HL-60/S4 (cell line): ENCODE data around the gene FOXL1.

Experiments
- in situ Hi-C: fragments of 300-500 bp; cut with MboI; formaldehyde crosslinking; loops from 2 replicates; pipeline ENCODE4 v1.14.3; 2022; ENCODE audit warnings: low sequenced_read_pairs

FOXL1 gene

GRCh38 chr16:86549076-86549892, 29.1 kb upstream of the FOXL1 start:
- in situ Hi-C loops: no loop called here

GRCh38 chr16:86549893-86550190, 28.5 kb upstream of the FOXL1 start:
- in situ Hi-C loops: loop anchor here (25.0 kb wide), 1 partner anchor 737 kb away; no protein-coding TSS in a partner anchor

- in situ Hi-C loops: loop anchor here (25.0 kb wide), 1 partner anchor 737 kb away; no protein-coding TSS in a partner anchor
These were observed 28.1 kb upstream of the FOXL1 start for GRCh38 chr16:86550281-86550680.

GRCh38 chr16:86553356-86553755, 25.0 kb upstream of the FOXL1 start:
- in situ Hi-C loops: loop anchor here (25.0 kb wide), 1 partner anchor 734 kb away; no protein-coding TSS in a partner anchor

- in situ Hi-C loops: loop anchor here (25.0 kb wide), 1 partner anchor 733 kb away; no protein-coding TSS in a partner anchor
These were observed 23.8 kb upstream of the FOXL1 start for GRCh38 chr16:86554599-86554916.

GRCh38 chr16:86554917-86555703, 23.2 kb upstream of the FOXL1 start, which contains the start of gene MTHFSD:
Gene MTHFSD, minus strand, starts transcription at chr16:86555235. Its CDS starts 51 bp downstream, at chr16:86555184.
- in situ Hi-C loops: loop anchor here (25.0 kb wide), 1 partner anchor 732 kb away; no protein-coding TSS in a partner anchor

GRCh38 chr16:86555704-86556075, 22.7 kb upstream of the FOXL1 start:
- in situ Hi-C loops: loop anchor here (25.0 kb wide), 1 partner anchor 732 kb away; no protein-coding TSS in a partner anchor

GRCh38 chr16:86556576-86556975, 21.8 kb upstream of the FOXL1 start:
- in situ Hi-C loops: loop anchor here (25.0 kb wide), 1 partner anchor 731 kb away; no protein-coding TSS in a partner anchor

- in situ Hi-C loops: loop anchor here (25.0 kb wide), 1 partner anchor 730 kb away; no protein-coding TSS in a partner anchor
These were observed 20.8 kb upstream of the FOXL1 start for GRCh38 chr16:86557587-86557986.

- in situ Hi-C loops: loop anchor here (25.0 kb wide), 1 partner anchor 729 kb away; no protein-coding TSS in a partner anchor
These were observed 19.8 kb upstream of the FOXL1 start for GRCh38 chr16:86558355-86559193.

GRCh38 chr16:86559802-86560305, 18.5 kb upstream of the FOXL1 start:
- in situ Hi-C loops: loop anchor here (10.0 to 25.0 kb wide), 2 partner anchors 515 to 727 kb away; no protein-coding TSS in a partner anchor

- in situ Hi-C loops: loop anchor here (10.0 to 25.0 kb wide), 2 partner anchors 512 to 725 kb away; no protein-coding TSS in a partner anchor
These were observed 16.0 kb upstream of the FOXL1 start for GRCh38 chr16:86562356-86562755.

- in situ Hi-C loops: loop anchor here (10.0 to 25.0 kb wide), 2 partner anchors 511 to 724 kb away; no protein-coding TSS in a partner anchor
These were observed 14.6 kb upstream of the FOXL1 start for GRCh38 chr16:86563469-86564345.

GRCh38 chr16:86565181-86565631, 13.1 kb upstream of the FOXL1 start:
- in situ Hi-C loops: loop anchor here (10.0 to 25.0 kb wide), 2 partner anchors 510 to 722 kb away; no protein-coding TSS in a partner anchor

- in situ Hi-C loops: loop anchor here (10.0 to 25.0 kb wide), 2 partner anchors 509 to 721 kb away; no protein-coding TSS in a partner anchor
These were observed 12.5 kb upstream of the FOXL1 start for GRCh38 chr16:86565644-86566511.

- in situ Hi-C loops: loop anchor here (10.0 to 25.0 kb wide), 2 partner anchors 508 to 721 kb away; no protein-coding TSS in a partner anchor
These were observed 11.8 kb upstream of the FOXL1 start, which contains the start of gene FOXC2 for GRCh38 chr16:86566601-86566965. Gene FOXC2, plus strand, starts transcription at chr16:86566829. Its CDS starts 507 bp downstream, at chr16:86567336.

- in situ Hi-C loops: loop anchor here (10.0 to 25.0 kb wide), 2 partner anchors 508 to 720 kb away; no protein-coding TSS in a partner anchor
These were observed 11.2 kb upstream of the FOXL1 start for GRCh38 chr16:86566966-86567700.
